ENCODE data around the gene IFT81. TPM values are rescaled to one million over a fixed set of nuclear protein-coding genes. Genes with fewer than 3 reads are reported as not detected.
"Not testable (repeated sequence)": the region's sequence is repeated elsewhere in the genome, so short reads cannot be mapped to it uniquely, and the experiment has no call there.

The IFT81 gene
- polyA plus RNA-seq, 1 experiment, result 22.1 TPM

DNA sequence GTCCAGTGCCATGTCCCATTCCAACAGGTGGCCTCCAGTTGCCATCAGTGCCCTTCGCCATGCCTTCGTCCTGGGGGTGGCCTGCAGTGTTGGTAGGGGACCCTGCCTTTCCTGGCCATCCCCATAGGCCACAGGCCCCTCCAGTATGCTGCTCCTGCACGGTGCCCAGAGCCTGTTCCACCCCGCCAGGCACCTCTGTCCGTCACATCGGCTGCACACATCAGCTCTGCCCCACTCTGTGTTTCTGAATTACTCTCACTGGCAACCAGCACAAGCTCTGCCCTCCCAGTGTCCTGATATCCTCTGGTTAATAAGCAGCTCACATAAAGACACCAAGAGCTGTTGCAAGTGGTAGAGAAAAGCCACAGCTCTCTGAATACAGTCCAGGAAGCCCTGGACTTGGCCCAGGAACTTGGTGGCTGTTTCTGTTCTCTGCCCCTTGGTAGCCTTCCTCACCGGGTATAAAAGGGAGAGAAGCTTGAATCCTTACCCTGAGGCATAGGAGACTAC, 125.6 kb downstream of the IFT81 start:
- Histone ChIP-seq H3K4me3 (ENCODE audit: low read depth, low read length) (no peak overlapping the region), H3K9me3 (ENCODE audit: control insufficient read depth, insufficient read depth, low read length) (peaks cover 6% of the 10 kb centered on the region), H3K27me3 (ENCODE audit: control insufficient read depth, insufficient read depth, low read length) (no peaks in the 10 kb centered on the region), H3K27ac (ENCODE audit: low read depth, low read length) (no peak overlapping the region)
- TF ChIP-seq, protein P1, sequence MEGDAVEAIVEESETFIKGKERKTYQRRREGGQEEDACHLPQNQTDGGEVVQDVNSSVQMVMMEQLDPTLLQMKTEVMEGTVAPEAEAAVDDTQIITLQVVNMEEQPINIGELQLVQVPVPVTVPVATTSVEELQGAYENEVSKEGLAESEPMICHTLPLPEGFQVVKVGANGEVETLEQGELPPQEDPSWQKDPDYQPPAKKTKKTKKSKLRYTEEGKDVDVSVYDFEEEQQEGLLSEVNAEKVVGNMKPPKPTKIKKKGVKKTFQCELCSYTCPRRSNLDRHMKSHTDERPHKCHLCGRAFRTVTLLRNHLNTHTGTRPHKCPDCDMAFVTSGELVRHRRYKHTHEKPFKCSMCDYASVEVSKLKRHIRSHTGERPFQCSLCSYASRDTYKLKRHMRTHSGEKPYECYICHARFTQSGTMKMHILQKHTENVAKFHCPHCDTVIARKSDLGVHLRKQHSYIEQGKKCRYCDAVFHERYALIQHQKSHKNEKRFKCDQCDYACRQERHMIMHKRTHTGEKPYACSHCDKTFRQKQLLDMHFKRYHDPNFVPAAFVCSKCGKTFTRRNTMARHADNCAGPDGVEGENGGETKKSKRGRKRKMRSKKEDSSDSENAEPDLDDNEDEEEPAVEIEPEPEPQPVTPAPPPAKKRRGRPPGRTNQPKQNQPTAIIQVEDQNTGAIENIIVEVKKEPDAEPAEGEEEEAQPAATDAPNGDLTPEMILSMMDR (IDR thresholded peaks at IDR 0.05; ENCODE audit: low read depth, low read length), result no peak
- ChIA-PET CTCF (interaction anchor here (0.8 to 1.4 kb wide), 4 partner anchors 25 to 182 kb away, joined by 3 to 5 read pairs (median 4); no protein-coding TSS in a partner anchor), POLR2A (interaction anchor here (0.9 to 2.3 kb wide), 4 partner anchors 21 to 38 kb away, joined by 3 to 14 read pairs (median 4); partner anchors contain the start of gene ATP2A2)
- no peak for DNase-seq (ENCODE audit: low read depth, low spot score)

DNA sequence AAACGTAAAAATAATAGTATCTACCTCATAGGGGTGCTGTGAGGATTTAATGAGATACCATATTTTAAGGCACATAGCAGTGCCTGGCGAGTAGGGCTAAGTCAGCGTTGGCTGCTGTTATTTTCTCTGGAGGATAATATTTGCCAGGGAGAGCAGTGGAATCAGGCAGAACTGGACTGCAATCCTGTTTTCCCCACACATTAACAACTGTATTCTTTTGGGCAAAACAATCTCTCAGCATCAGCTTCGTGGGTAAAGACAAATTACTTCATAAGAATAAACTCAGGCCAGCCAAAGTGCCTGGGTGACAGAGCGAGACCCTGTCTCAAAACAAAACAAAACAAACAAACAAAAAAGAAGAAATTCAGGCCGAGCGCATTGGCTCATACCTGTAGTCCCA, 127.2 kb downstream of the IFT81 start:
- no peak for DNase-seq (ENCODE audit: low read depth, low spot score)
- TF ChIP-seq, protein P1 (IDR thresholded peaks at IDR 0.05; ENCODE audit: low read depth, low read length), result no peak
- ChIA-PET CTCF (interaction anchor here (0.7 kb wide), 1 partner anchor 21 kb away, joined by 7 read pairs; no protein-coding TSS in a partner anchor), POLR2A (interaction anchor here (1.2 kb wide), 1 partner anchor 30 kb away, joined by 5 read pairs; no protein-coding TSS in a partner anchor)
- Histone ChIP-seq H3K9me3 (ENCODE audit: control insufficient read depth, insufficient read depth, low read length) (no peaks in the 10 kb centered on the region), H3K4me3 (ENCODE audit: low read depth, low read length) (no peak overlapping the region), H3K27me3 (ENCODE audit: control insufficient read depth, insufficient read depth, low read length) (no peaks in the 10 kb centered on the region), H3K27ac (ENCODE audit: low read depth, low read length) (no peak overlapping the region)

DNA sequence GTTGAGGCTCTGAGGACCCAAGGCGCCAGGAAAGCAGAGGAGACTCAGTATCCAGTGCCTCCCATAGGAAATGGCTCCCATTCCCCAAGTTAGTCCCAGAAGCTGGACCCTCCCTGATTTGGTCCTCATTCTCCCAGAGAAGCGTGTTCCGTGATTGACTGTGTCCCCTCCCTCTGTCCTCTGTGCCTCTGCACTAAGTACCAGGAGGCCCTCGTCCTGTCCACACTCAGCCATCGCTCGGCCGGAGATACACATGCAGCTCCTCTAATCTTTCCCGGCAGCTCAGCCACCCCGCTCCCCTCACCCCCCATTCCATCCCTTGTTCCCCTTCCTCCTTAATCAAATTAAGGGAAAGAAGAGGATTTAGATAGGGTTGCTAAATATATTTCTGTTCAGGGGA, 128.6 kb downstream of the IFT81 start:
- no peaks in the 10 kb centered on the region for H3K9me3 ChIP-seq (ENCODE audit: control insufficient read depth, insufficient read depth, low read length)
- DNase-seq (ENCODE audit: low read depth, low spot score), result no peak
- CTCF ChIA-PET, result interaction anchor here (0.5 to 0.6 kb wide), 3 partner anchors 153 to 365 kb away, joined by 3 to 5 read pairs (median 3); no protein-coding TSS in a partner anchor
- H3K27ac ChIP-seq (ENCODE audit: low read depth, low read length), result no peak overlapping the region
- H3K27me3 ChIP-seq (ENCODE audit: control insufficient read depth, insufficient read depth, low read length), result no peaks in the 10 kb centered on the region
- TF ChIP-seq, protein P1 (IDR thresholded peaks at IDR 0.05; ENCODE audit: low read depth, low read length), result no peak
- no peak overlapping the region for H3K4me3 ChIP-seq (ENCODE audit: low read depth, low read length)
- POLR2A ChIA-PET, result interaction anchor here (1.2 kb wide), 1 partner anchor 29 kb away, joined by 5 read pairs; no protein-coding TSS in a partner anchor

DNA sequence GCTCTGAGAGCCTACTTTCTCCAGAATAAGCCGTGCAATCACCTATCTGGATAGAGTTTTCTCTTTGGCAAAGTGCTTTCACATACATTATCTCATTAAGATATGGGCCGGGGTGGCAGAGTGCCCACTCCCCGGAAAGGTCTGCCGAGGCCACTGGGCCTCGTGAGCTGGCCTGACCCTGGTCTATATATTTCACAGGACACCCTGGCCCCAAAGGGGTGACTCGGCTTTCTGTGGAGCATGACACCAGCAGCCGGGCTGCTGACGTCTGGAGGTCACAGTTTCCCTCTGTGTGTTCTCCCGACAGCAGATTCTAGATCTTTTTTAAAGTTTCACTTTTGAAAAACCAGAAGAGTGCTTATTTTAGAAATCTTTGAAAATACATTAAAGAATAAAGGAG, 129.0 kb downstream of the IFT81 start:
- ChIA-PET POLR2A (no interaction called here), CTCF (interaction anchor here (0.6 kb wide), 1 partner anchor 154 kb away, joined by 3 read pairs; no protein-coding TSS in a partner anchor)
- DNase-seq (ENCODE audit: low read depth, low spot score), result no peak
- Histone ChIP-seq H3K4me3 (ENCODE audit: low read depth, low read length) (no peak overlapping the region; the same call in 1 of the 2 replicates), H3K9me3 (ENCODE audit: control insufficient read depth, insufficient read depth, low read length) (no peaks in the 10 kb centered on the region), H3K27me3 (ENCODE audit: control insufficient read depth, insufficient read depth, low read length) (no peaks in the 10 kb centered on the region), H3K27ac (ENCODE audit: low read depth, low read length) (no peak overlapping the region)
- TF ChIP-seq, protein P1 (IDR thresholded peaks at IDR 0.05; ENCODE audit: low read depth, low read length), result no peak

DNA sequence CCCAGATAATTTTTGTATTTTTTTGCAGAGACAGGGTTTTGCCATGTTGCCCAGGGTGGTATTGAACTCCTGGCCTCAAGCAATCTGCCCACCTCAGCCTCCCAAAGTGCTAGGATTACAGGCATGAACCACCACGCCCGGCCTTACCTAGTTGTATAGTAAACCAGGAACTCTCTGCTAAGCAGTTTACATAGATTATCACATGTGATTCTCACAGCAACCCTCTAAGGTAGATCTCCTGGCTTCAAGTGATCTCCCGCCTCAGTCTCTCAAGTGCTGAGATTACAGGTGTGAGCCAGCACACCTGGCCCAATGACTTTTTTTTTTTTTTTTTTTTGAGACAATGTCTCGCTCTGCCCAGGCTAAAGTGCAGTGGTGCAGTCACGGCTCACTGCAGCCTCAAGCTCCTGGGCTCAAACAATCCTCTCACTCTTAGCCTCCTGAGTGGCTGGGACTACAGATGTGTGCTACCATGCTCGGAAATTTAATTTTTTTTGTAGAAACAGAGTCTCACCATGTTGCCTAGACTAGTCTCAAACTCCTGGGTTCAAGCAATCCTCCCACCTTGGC, 130.9 kb downstream of the IFT81 start:
- Histone ChIP-seq H3K9me3 (ENCODE audit: control insufficient read depth, insufficient read depth, low read length) (no peaks in the 10 kb centered on the region), H3K27ac (ENCODE audit: low read depth, low read length) (no peak overlapping the region), H3K27me3 (ENCODE audit: control insufficient read depth, insufficient read depth, low read length) (no peaks in the 10 kb centered on the region), H3K4me3 (ENCODE audit: low read depth, low read length) (no peak overlapping the region)
- ChIA-PET CTCF (no interaction called here), POLR2A (no interaction called here)
- TF ChIP-seq, protein P1 (IDR thresholded peaks at IDR 0.05; ENCODE audit: low read depth, low read length), result no peak
- no peak for DNase-seq (ENCODE audit: low read depth, low spot score)

DNA sequence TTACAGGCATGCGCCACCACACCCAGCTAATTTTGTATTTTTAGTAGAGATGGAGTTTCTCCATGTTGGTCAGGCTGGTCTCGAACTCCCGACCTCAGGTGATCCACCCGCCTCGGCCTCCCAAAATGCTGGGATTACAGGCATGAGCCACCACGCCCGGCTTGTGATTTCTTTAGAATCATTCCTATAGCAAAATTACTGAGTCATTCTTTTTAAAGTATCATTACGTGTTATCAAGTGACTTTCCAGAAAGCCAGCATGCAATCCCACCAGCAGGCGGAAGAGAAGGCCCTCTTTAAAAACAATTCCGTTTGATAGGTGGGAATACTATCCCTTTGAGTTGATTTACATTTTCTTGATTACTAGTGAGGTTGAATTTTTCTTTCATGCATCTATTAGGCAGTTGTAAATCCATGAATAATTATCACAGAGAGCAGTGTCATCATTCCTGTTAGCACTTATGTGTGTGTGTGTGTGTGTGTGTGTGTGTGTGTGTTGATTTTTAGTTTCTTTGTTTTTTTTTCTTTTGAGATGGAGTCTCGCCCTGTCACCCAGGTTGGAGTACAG, 131.8 kb downstream of the IFT81 start:
- CTCF ChIA-PET; DNase-seq (ENCODE audit: low read depth, low spot score); H3K27ac ChIP-seq (ENCODE audit: low read depth, low read length); H3K27me3 ChIP-seq (ENCODE audit: control insufficient read depth, insufficient read depth, low read length); H3K9me3 ChIP-seq (ENCODE audit: control insufficient read depth, insufficient read depth, low read length); H3K4me3 ChIP-seq (ENCODE audit: low read depth, low read length): not testable (repeated sequence)
- POLR2A ChIA-PET, result interaction anchor here (0.7 kb wide), 1 partner anchor 28 kb away, joined by 4 read pairs; no protein-coding TSS in a partner anchor
